HG03135 (cell line): ENCODE results near the gene SGPL1.

Source experiments
- ATAC-seq: cut with Tn5 transposase; IDR thresholded peaks from one replicate; pipeline ENCODE4 v1.9.1; 2021; ENCODE audit warnings: mild to moderate bottlenecking, moderate library complexity; ENCODE audit not compliant: unreplicated experiment

SGPL1 gene

DNA sequence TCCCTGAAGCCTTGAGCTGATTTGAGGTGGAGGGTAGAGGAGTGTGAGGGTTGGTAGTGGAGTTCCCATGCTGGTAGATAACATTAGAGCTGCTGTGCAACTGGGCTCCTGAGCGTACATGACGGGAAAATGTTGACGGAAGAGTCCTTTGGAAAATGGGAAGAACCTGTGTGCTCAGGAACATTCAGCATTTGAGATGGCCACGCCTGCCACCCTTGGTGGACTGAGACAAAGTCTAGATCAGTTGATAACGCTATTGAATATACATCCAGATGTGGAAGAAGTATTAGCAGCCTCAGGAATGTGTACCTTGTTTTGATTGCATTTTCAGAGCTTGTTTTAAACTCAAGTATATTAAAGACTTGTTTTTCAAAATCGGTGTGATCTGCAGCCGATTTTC is 56.5 kb downstream of the SGPL1 start:
- no peak for ATAC-seq

DNA sequence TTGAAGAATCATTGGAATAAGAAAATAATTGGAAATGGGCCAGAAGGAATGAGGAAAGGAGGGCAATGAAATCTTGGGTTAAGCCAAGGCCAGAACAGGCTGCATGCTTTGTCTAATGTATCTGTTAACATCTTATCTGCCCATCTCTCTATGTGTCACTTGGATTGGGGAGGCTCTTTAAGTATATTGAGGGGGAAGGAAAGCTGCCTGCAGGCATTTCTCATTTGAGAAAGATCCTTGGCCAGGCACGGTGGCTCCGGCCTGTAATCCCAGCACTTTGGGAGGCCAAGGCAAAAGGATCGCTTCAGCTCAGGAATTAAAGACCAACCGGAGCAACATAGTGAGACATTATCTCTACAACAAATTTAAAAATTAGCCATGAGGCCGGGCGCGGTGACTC is 58.3 kb downstream of the SGPL1 start:
- ATAC-seq, result no peak

DNA sequence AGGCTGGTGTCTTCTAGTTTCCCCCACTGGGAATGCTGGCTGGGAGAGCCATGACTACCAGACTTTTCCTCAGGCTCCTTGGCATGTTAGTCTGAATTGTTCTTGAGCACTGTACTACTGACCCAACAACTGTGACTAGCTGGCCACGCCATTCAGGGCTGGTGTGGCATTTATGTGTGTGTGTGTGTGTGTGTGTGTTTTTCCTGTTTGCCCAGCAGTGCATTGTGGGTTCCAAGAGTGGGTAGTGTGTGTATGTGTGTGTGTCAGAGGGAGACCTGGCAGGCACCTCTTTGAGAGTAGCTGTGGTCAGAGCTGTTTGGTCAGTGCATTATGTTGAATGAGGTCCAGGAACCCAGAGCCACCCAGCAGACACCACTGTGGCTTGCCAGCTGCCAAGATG is 63.5 kb downstream of the SGPL1 start:
- no peak for ATAC-seq

DNA sequence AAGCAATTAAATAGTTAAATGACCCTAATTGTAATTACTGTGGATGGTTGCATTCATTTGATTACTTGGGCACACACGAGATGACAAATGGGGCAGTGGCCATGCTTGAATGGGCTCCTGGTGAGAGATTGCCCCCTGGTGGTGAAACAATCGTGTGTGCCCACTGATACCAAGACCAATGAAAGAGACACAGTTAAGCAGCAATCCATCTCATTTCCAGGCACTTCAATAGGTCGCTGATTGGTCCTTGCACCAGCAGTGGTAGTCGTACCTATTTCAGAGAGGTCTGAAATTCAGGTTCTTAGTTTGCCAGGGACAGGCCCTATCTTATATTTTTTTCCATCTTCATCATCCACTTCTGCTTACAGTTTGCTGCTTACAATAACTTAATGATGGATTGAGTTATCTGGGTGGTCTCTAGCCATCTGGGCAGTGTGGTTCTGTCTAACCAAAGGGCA is 64.4 kb downstream of the SGPL1 start:
- peak; percentile 60 for ATAC-seq

DNA sequence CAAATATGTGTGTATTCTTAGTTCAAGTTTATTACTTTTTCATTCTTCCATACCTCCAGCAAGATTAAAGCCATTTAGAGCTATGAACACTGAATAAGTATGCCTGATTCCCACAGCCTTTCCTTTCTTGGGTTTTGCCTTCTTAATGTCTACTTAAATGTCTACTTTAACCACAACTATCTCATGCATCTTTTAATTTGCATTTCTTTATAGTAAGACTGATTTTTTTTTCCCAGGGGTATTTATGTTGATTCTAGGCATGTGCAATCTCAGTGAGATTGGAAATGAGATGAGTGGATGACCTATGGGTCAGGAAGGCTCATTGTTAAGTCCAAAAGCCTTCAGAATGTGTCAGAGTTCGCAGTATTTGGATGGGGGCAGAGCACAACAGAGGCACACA is 69.0 kb downstream of the SGPL1 start:
- no peak for ATAC-seq

DNA sequence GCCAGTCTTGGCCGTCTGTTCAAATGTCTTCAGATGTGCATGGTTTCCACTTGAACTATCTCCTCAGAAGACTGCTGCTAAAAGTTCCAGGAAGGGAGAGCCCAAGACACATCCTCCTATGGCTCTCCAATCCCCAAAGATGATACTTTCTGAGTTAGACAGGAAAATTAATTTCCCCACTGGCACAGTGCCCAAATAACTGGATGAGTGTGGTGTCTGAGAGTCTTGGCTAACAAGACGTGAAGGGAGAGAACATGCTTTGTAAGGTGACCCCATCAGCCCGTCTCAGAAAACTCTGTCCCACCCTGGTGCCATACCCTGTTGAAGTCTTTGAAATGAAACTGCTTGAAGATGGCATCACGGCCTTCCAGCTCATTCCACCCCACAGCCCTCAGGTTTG is 69.7 kb downstream of the SGPL1 start:
- no peak for ATAC-seq

DNA sequence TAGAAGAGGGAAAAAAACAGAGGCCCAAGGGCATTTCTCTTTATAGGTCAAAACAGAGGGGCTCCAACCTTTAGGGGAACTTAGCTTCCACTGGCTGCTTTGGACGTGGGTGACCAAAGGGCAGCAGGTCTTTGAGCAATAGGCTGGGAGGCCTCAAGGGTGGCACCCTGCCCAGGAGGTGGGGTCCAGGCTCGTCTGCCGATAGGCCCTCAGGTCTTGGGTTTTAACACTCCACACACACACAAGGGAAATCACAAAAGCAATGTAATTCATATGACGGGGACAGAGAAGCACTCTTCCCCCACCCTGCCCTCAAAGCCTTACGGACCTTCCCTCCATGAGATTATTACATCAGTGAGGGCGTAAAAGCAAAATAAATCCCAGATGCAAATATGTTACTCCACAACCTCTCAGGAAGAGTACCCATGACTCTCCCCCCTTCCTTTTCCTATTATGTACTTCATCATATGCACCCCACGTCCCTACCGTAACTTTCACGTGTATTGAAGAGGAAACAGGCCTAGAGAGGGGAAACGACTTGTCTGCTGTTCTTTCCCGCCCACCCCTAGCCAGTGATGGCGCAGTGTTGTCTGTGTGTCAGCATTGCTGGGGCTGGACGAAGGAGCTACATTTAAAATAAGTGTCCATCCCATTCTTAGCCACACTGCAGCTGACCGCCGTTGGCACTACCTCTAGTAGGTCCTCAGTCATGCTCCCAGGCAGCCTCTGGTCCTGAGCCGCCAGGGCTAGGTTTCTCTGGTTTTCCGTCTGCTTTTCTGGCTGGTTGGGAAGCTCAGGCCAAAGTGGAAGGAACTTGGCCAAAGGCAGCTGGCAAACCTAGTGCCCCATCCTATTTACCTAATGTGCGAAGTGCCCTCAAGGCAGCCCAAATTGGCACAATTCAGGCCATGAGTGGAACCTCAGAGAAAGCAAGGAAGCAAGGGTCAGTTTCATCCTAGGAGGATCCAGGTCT is 70.5 kb downstream of the SGPL1 start:
- ATAC-seq, result no peak

GRCh38 chr10:70886921-70887665 is 71.3 kb downstream of the SGPL1 start:
- no peak for ATAC-seq

GRCh38 chr10:70887804-70888800 is 72.4 kb downstream of the SGPL1 start, which contains the start of gene PCBD1:
Gene PCBD1 (minus strand): TSS chr10:70888565. CDS start chr10:70888533, 32 bp downstream.
- ATAC-seq, result peak; percentile 65

- ATAC-seq, result no peak
These were observed 73.5 kb downstream of the SGPL1 start for GRCh38 chr10:70889291-70889690.

DNA sequence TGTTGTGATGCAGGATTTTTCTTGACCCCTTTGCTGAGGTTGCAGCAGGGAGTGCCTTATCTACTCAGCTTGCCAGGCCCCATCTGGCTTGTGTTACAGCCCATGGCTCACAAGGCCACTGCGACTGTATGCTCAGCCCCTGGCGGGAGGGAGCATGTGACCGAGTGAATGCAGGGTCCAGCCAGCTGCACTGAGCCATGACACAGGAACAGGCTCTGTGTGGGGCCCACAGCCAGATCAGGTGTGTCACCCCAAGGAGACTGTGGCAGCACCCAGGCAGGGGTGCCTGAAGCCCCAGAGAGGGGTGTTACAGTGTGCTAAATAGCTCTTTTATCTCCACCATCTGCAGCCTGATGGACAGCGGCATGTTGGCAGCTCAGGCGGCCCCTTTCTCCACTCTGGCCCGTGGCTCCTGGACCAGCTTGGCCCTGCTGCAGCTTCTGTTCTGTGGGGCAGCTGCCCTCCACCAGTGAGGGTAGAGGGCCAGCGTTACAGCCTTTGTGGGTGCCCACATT is 75.2 kb downstream of the SGPL1 start:
- no peak for ATAC-seq

DNA sequence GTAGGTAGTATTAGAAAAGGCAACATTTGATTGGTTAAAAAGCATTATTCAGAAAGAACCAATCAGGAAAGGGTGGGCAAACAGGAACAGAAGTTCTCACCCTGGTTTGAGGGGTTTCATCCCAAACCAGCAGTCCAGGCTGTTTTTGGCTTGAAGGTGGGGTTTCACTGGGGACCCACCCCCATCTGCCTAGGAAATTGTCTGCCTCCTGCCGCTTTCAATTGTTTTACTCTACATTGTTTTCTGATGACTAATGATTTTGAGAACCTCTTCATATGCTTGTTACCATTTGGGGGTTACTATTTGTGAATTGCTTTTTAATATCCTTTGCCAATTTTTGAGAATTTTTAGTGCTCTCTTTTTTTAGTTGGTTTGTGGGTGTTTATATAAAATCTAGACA is 75.9 kb downstream of the SGPL1 start:
- ATAC-seq, result no peak

DNA sequence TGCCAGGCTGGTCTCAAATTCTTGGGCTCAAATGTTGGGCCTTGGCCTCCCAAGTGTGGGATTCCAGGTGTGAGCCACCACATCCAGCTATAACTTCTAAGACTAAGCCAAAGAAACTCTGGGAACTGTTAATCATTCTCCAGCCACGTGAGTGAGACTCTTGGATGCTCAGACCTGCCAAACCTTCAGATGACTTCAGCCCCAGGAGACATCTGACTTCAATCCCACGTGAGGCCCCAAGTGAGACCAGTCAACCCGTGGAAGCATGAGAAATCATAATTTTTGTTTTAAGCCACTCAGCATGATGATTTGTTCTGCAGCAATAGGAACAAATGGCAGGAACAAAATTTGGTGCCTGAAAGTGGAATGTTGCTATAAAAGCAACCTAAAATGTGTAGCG is 76.9 kb downstream of the SGPL1 start:
- ATAC-seq, result no peak

- no peak for ATAC-seq
These were observed 77.7 kb downstream of the SGPL1 start for GRCh38 chr10:70893227-70894006.

DNA sequence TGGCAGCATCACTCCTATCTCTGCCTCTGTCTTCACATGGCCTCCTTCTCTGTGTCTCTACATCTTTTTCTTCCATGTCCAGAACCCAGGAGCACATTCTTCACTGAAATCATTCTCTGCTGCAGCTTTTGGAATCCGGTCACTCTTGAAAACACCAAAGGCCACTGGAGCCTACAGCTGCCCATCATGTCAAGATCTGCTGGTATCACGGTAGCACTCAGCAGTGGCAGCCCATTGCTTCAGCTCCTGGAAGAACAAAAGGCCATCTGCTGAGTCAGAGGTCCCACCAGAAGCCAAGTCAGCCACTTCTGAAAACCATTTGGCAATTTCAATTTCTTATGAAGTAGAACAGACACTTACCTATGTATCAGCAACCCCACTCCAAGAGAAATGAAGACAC is 78.7 kb downstream of the SGPL1 start:
- ATAC-seq, result no peak

- no peak for ATAC-seq
These were observed 80.8 kb downstream of the SGPL1 start for GRCh38 chr10:70896551-70896950.

DNA sequence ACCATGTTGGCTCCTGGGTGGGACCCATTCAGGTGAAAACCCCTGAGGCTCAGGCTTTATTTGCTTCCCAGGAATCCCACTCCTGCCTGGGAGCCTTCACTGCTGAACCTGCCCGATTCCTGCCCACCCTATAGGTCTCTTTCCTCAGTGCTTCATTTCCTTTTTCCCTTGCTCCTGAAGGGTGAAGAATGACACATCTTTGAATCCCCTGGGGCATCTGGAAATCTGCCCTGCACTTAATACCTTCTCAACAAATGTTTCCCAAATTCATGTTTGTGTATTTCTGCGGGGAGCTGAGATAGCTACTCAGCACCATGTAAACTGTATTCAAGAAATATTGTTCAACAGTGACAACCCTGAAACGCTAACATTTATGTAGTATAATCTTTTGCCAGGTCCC is 82.9 kb downstream of the SGPL1 start:
- no peak for ATAC-seq

GRCh38 chr10:70899096-70899495 is 83.3 kb downstream of the SGPL1 start:
- no peak for ATAC-seq

DNA sequence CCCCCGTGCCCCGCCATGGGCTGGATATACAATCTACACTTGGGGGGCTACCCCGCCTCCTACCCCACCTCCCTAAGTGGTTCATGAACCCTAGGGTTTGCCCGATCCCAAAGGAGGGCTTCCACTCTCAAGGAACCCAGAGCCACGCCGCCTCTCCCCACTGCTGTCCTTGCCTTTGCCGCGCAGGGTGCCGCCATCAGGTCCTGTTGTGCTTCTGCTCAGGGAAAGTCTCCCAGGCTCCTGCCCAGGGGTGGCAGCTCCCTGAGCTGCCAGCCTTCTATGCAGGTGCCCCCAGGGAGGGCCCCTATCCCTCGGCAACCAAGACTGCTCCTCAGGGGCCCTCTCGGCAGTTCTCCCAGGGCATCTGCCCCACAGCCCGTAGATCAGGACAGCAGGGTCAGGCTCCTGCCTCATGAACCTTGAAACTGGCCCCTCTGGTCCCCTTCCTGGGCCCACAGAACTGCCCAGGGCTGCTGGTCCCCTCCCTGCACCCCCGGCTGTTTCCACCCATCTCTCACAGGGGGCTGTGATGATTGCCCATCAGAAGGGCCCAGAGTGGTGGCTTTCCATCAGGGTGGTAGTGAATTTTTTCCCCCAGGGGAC is 85.6 kb downstream of the SGPL1 start:
- no peak for ATAC-seq
